ENCODE measurements around the gene DDX51. TPM values are rescaled to one million over a fixed set of nuclear protein-coding genes. Genes with fewer than 3 reads are reported as not detected.
"Not testable (repeated sequence)": the region's sequence is repeated elsewhere in the genome, so short reads cannot be mapped to it uniquely, and the experiment has no call there.

Gene DDX51
- total RNA-seq, 2 experiments from 2014 or later = 19.2 to 31.4 TPM

- ChIA-PET CTCF (no interaction called here), POLR2A (no interaction called here)
- Mint-ChIP-seq H3K36me3 (ENCODE audit: low read depth) (peaks cover 7% of the 10 kb centered on the region), H3K9me3 (ENCODE audit: low read depth) (no peaks in the 10 kb centered on the region), H3K27me3 (no peaks in the 10 kb centered on the region), H3K4me1 (peaks cover 2% of the 10 kb centered on the region), H3K27ac (no peak overlapping the region), H3K4me3 (no peak overlapping the region)
- DNase-seq (no peak), ATAC-seq (no peak)
- intact Hi-C loops (cut with DNase I, micrococcal nuclease) = no loop called here
Measured at GRCh38 chr12:132116709-132117557, 27.2 kb downstream of the DDX51 start.

- Mint-ChIP-seq H3K4me3 (no peak overlapping the region), H3K9me3 (ENCODE audit: low read depth) (no peaks in the 10 kb centered on the region), H3K4me1 (peaks cover 2% of the 10 kb centered on the region), H3K27me3 (no peaks in the 10 kb centered on the region), H3K27ac (no peak overlapping the region), H3K36me3 (ENCODE audit: low read depth) (peaks cover 13% of the 10 kb centered on the region)
- POLR2A ChIA-PET = no interaction called here
- DNase-seq = no peak
- intact Hi-C loops (cut with DNase I, micrococcal nuclease) = no loop called here
- no peak for ATAC-seq
- CTCF ChIA-PET = no interaction called here
Measured at GRCh38 chr12:132115500-132115899, 28.6 kb downstream of the DDX51 start.

- Mint-ChIP-seq H3K4me3 (no peak overlapping the region), H3K36me3 (ENCODE audit: low read depth) (peaks cover 17% of the 10 kb centered on the region), H3K4me1 (peaks cover 2% of the 10 kb centered on the region), H3K27me3 (no peaks in the 10 kb centered on the region), H3K9me3 (ENCODE audit: low read depth) (no peaks in the 10 kb centered on the region), H3K27ac (no peak overlapping the region)
- ChIA-PET CTCF (no interaction called here), POLR2A (no interaction called here)
- DNase-seq = no peak
- intact Hi-C loops (cut with DNase I, micrococcal nuclease) = no loop called here
- no peak for ATAC-seq
Measured at GRCh38 chr12:132114667-132115066, 29.5 kb downstream of the DDX51 start.

GRCh38 chr12:132111654-132112304 is 32.3 kb downstream of the DDX51 start:
- no peak overlapping the region for H3K27ac Mint-ChIP-seq
- DNase-seq = no peak
- POLR2A ChIA-PET = no interaction called here
- no peaks in the 10 kb centered on the region for H3K9me3 Mint-ChIP-seq (ENCODE audit: low read depth)
- peaks cover 23% of the 10 kb centered on the region for H3K36me3 Mint-ChIP-seq (ENCODE audit: low read depth)
- no peak for ATAC-seq
- intact Hi-C loops (cut with DNase I, micrococcal nuclease) = no loop called here
- H3K4me1 Mint-ChIP-seq = peaks cover 2% of the 10 kb centered on the region
- H3K4me3 Mint-ChIP-seq = no peak overlapping the region
- CTCF ChIA-PET = no interaction called here
- no peaks in the 10 kb centered on the region for H3K27me3 Mint-ChIP-seq

GRCh38 chr12:132110677-132111076 is 33.4 kb downstream of the DDX51 start:
- intact Hi-C loops (cut with DNase I, micrococcal nuclease) = no loop called here
- Mint-ChIP-seq H3K27me3 (no peaks in the 10 kb centered on the region), H3K9me3 (ENCODE audit: low read depth) (no peaks in the 10 kb centered on the region), H3K27ac (no peak overlapping the region), H3K4me3 (no peak overlapping the region), H3K36me3 (ENCODE audit: low read depth) (peaks cover 23% of the 10 kb centered on the region), H3K4me1 (peaks cover 2% of the 10 kb centered on the region)
- ChIA-PET CTCF (no interaction called here), POLR2A (no interaction called here)
- DNase-seq = no peak
- no peak for ATAC-seq

GRCh38 chr12:132109741-132110140 is 34.4 kb downstream of the DDX51 start:
- ATAC-seq (no peak), DNase-seq (no peak)
- ChIA-PET CTCF (no interaction called here), POLR2A (no interaction called here)
- Mint-ChIP-seq H3K9me3 (ENCODE audit: low read depth) (no peaks in the 10 kb centered on the region), H3K36me3 (ENCODE audit: low read depth) (peaks cover 20% of the 10 kb centered on the region), H3K27ac (no peak overlapping the region), H3K27me3 (no peaks in the 10 kb centered on the region), H3K4me1 (no peaks in the 10 kb centered on the region), H3K4me3 (no peak overlapping the region)
- intact Hi-C loops (cut with DNase I, micrococcal nuclease) = no loop called here

GRCh38 chr12:132108211-132108832 is 35.8 kb downstream of the DDX51 start:
- Mint-ChIP-seq H3K4me1 (no peaks in the 10 kb centered on the region), H3K36me3 (ENCODE audit: low read depth) (peaks cover 18% of the 10 kb centered on the region), H3K4me3 (no peak overlapping the region), H3K27me3 (no peaks in the 10 kb centered on the region), H3K27ac (no peak overlapping the region), H3K9me3 (ENCODE audit: low read depth) (no peaks in the 10 kb centered on the region)
- intact Hi-C loops (cut with DNase I, micrococcal nuclease) = no loop called here
- ChIA-PET CTCF (interaction anchor here (0.6 to 1.1 kb wide), 2 partner anchors 13 to 228 kb away, joined by 3 read pairs; no protein-coding TSS in a partner anchor), POLR2A (interaction anchor here (0.6 kb wide), 1 partner anchor 262 kb away, joined by 3 read pairs; no protein-coding TSS in a partner anchor)
- no peak for ATAC-seq
- no peak for DNase-seq

GRCh38 chr12:132106921-132107320 is 37.2 kb downstream of the DDX51 start:
- Mint-ChIP-seq H3K4me1 (no peaks in the 10 kb centered on the region), H3K36me3 (ENCODE audit: low read depth) (peaks cover 18% of the 10 kb centered on the region), H3K4me3 (no peak overlapping the region), H3K27ac (no peak overlapping the region), H3K9me3 (ENCODE audit: low read depth) (no peaks in the 10 kb centered on the region), H3K27me3 (no peaks in the 10 kb centered on the region)
- ChIA-PET POLR2A (no interaction called here), CTCF (interaction anchor here (0.5 kb wide), 1 partner anchor 155 kb away, joined by 3 read pairs; no protein-coding TSS in a partner anchor)
- intact Hi-C loops (cut with DNase I, micrococcal nuclease) = no loop called here
- DNase-seq (no peak), ATAC-seq (no peak)

GRCh38 chr12:132105467-132105866 is 38.7 kb downstream of the DDX51 start:
- DNase-seq (no peak), ATAC-seq (no peak)
- H3K9me3 Mint-ChIP-seq (ENCODE audit: low read depth) = no peaks in the 10 kb centered on the region
- no peak overlapping the region for H3K4me3 Mint-ChIP-seq
- no peaks in the 10 kb centered on the region for H3K4me1 Mint-ChIP-seq
- intact Hi-C loops (cut with DNase I, micrococcal nuclease) = no loop called here
- peaks cover 12% of the 10 kb centered on the region for H3K36me3 Mint-ChIP-seq (ENCODE audit: low read depth)
- CTCF ChIA-PET = no interaction called here
- H3K27ac Mint-ChIP-seq = no peak overlapping the region
- POLR2A ChIA-PET = no interaction called here
- no peaks in the 10 kb centered on the region for H3K27me3 Mint-ChIP-seq

- DNase-seq (no peak), ATAC-seq (no peak)
- no peak overlapping the region for H3K4me3 Mint-ChIP-seq
Measured at GRCh38 chr12:132103542-132104308, 40.4 kb downstream of the DDX51 start.

GRCh38 chr12:132103072-132103471 is 41.0 kb downstream of the DDX51 start:
- DNase-seq; H3K4me3 Mint-ChIP-seq; H3K4me1 Mint-ChIP-seq; intact Hi-C loops (cut with DNase I, micrococcal nuclease); H3K9me3 Mint-ChIP-seq (ENCODE audit: low read depth); ATAC-seq; H3K27me3 Mint-ChIP-seq; H3K36me3 Mint-ChIP-seq (ENCODE audit: low read depth); H3K27ac Mint-ChIP-seq; POLR2A ChIA-PET: not testable (repeated sequence)
- CTCF ChIA-PET = interaction anchor here (0.9 kb wide), 1 partner anchor 91 kb away, joined by 3 read pairs; no protein-coding TSS in a partner anchor

More at GRCh38 chr12:132103542-132104308, 40.4 kb downstream of the DDX51 start:
- peaks cover 4% of the 10 kb centered on the region for H3K36me3 Mint-ChIP-seq (ENCODE audit: low read depth)
- H3K4me1 Mint-ChIP-seq = no peaks in the 10 kb centered on the region
- no peaks in the 10 kb centered on the region for H3K27me3 Mint-ChIP-seq
- intact Hi-C loops (cut with DNase I, micrococcal nuclease) = no loop called here
- H3K27ac Mint-ChIP-seq = no peak overlapping the region
- no peaks in the 10 kb centered on the region for H3K9me3 Mint-ChIP-seq (ENCODE audit: low read depth)
- CTCF ChIA-PET = no interaction called here
- POLR2A ChIA-PET = no interaction called here

All from activated CD4-positive, alpha-beta T cell treated with anti-CD3 and anti-CD28 coated beads for 36 hours (primary cell).